ENCODE data around the gene STARD6. TPM values are rescaled to one million over a fixed set of nuclear protein-coding genes. Genes with fewer than 3 reads are reported as not detected.

STARD6 gene
- total and polyA plus RNA-seq, 2 donors (not counting 1 experiment from before 2014, with no cell fraction given): 0.33 to 0.39 TPM

GRCh38 chr18:54351186-54351585, 6.5 kb downstream of the STARD6 start:
- Histone ChIP-seq H3K79me2 (ENCODE audit: control insufficient read depth, insufficient read depth, low read length) (no peaks in the 10 kb centered on the region), H3K27ac (ENCODE audit: insufficient read depth, low read length) (no peak overlapping the region), H3K4me1 (ENCODE audit: control insufficient read depth, extremely low read depth, insufficient read depth, low read length) (no peaks in the 10 kb centered on the region), H3K4me2 (ENCODE audit: extremely low read depth, insufficient read depth, low read length) (no peak overlapping the region), H3K36me3 (ENCODE audit: control insufficient read depth, insufficient read depth, low read length) (no peaks in the 10 kb centered on the region), H3K9ac (ENCODE audit: insufficient read depth, low read length) (no peak overlapping the region), H4K20me1 (ENCODE audit: control insufficient read depth, extremely low read depth, insufficient read depth, low read length) (no peaks in the 10 kb centered on the region), H3K9me3 (ENCODE audit: control insufficient read depth, insufficient read depth, low read depth, low read length) (no peaks in the 10 kb centered on the region), H2AFZ (ENCODE audit: low read length) (no peak overlapping the region), H3K4me3 (replicated peaks in 1 of 4; ENCODE audit: control extremely low read depth in 1 of 4, insufficient read depth in 1 of 4, low read depth in 3 of 4, low read length in 4 of 4) (no peak overlapping the region), H3K27me3 (ENCODE audit: control insufficient read depth, insufficient read depth, low read length) (no peaks in the 10 kb centered on the region)
- DNase-seq (ENCODE audit: low read depth in 2 of 2): no peak
- no peak for TF ChIP-seq EZH2 (IDR thresholded peaks at IDR 0.05; ENCODE audit: low read length, missing control alignments)
- TF ChIP-seq, protein P1, sequence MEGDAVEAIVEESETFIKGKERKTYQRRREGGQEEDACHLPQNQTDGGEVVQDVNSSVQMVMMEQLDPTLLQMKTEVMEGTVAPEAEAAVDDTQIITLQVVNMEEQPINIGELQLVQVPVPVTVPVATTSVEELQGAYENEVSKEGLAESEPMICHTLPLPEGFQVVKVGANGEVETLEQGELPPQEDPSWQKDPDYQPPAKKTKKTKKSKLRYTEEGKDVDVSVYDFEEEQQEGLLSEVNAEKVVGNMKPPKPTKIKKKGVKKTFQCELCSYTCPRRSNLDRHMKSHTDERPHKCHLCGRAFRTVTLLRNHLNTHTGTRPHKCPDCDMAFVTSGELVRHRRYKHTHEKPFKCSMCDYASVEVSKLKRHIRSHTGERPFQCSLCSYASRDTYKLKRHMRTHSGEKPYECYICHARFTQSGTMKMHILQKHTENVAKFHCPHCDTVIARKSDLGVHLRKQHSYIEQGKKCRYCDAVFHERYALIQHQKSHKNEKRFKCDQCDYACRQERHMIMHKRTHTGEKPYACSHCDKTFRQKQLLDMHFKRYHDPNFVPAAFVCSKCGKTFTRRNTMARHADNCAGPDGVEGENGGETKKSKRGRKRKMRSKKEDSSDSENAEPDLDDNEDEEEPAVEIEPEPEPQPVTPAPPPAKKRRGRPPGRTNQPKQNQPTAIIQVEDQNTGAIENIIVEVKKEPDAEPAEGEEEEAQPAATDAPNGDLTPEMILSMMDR (conservative IDR thresholded peaks at IDR 0.05 in 1 of 2, IDR thresholded peaks at IDR 0.05 in 1 of 2; ENCODE audit: low read depth in 1 of 2, low read length in 2 of 2): no peak

GRCh38 chr18:54338230-54338629, 19.4 kb downstream of the STARD6 start:
- no peaks in the 10 kb centered on the region for H3K27me3 ChIP-seq (ENCODE audit: control insufficient read depth, insufficient read depth, low read length)
- no peak overlapping the region for H3K27ac ChIP-seq (ENCODE audit: insufficient read depth, low read length)
- TF ChIP-seq EZH2 (IDR thresholded peaks at IDR 0.05; ENCODE audit: low read length, missing control alignments): no peak
- TF ChIP-seq, protein P1 (conservative IDR thresholded peaks at IDR 0.05 in 1 of 2, IDR thresholded peaks at IDR 0.05 in 1 of 2; ENCODE audit: low read depth in 1 of 2, low read length in 2 of 2): no peak
- no peaks in the 10 kb centered on the region for H3K4me1 ChIP-seq (ENCODE audit: control insufficient read depth, extremely low read depth, insufficient read depth, low read length)
- H3K36me3 ChIP-seq (ENCODE audit: control insufficient read depth, insufficient read depth, low read length): no peaks in the 10 kb centered on the region
- H3K4me3 ChIP-seq (replicated peaks in 1 of 4; ENCODE audit: control extremely low read depth in 1 of 4, insufficient read depth in 1 of 4, low read depth in 3 of 4, low read length in 4 of 4): no peak overlapping the region
- no peak overlapping the region for H3K9ac ChIP-seq (ENCODE audit: insufficient read depth, low read length)
- H3K9me3 ChIP-seq (ENCODE audit: control insufficient read depth, insufficient read depth, low read depth, low read length): no peaks in the 10 kb centered on the region
- H2AFZ ChIP-seq (ENCODE audit: low read length): no peak overlapping the region
- DNase-seq (ENCODE audit: low read depth in 2 of 2): no peak
- no peaks in the 10 kb centered on the region for H4K20me1 ChIP-seq (ENCODE audit: control insufficient read depth, extremely low read depth, insufficient read depth, low read length)
- H3K79me2 ChIP-seq (ENCODE audit: control insufficient read depth, insufficient read depth, low read length): no peaks in the 10 kb centered on the region
- H3K4me2 ChIP-seq (ENCODE audit: extremely low read depth, insufficient read depth, low read length): no peak overlapping the region

- H3K4me2 ChIP-seq (ENCODE audit: extremely low read depth, insufficient read depth, low read length): no peak overlapping the region
- H4K20me1 ChIP-seq (ENCODE audit: control insufficient read depth, extremely low read depth, insufficient read depth, low read length): no peaks in the 10 kb centered on the region
- TF ChIP-seq, protein P1 (conservative IDR thresholded peaks at IDR 0.05 in 1 of 2, IDR thresholded peaks at IDR 0.05 in 1 of 2; ENCODE audit: low read depth in 1 of 2, low read length in 2 of 2): no peak
- no peak for TF ChIP-seq EZH2 (IDR thresholded peaks at IDR 0.05; ENCODE audit: low read length, missing control alignments)
- H3K9ac ChIP-seq (ENCODE audit: insufficient read depth, low read length): no peak overlapping the region
- H3K27me3 ChIP-seq (ENCODE audit: control insufficient read depth, insufficient read depth, low read length): no peaks in the 10 kb centered on the region
- no peak for DNase-seq (ENCODE audit: low read depth in 2 of 2)
- no peaks in the 10 kb centered on the region for H3K36me3 ChIP-seq (ENCODE audit: control insufficient read depth, insufficient read depth, low read length)
- H2AFZ ChIP-seq (ENCODE audit: low read length): no peak overlapping the region
- H3K27ac ChIP-seq (ENCODE audit: insufficient read depth, low read length): no peak overlapping the region
- H3K4me3 ChIP-seq (replicated peaks in 1 of 4; ENCODE audit: control extremely low read depth in 1 of 4, insufficient read depth in 1 of 4, low read depth in 3 of 4, low read length in 4 of 4): no peak overlapping the region
- H3K79me2 ChIP-seq (ENCODE audit: control insufficient read depth, insufficient read depth, low read length): no peaks in the 10 kb centered on the region
- H3K9me3 ChIP-seq (ENCODE audit: control insufficient read depth, insufficient read depth, low read depth, low read length): no peaks in the 10 kb centered on the region
- H3K4me1 ChIP-seq (ENCODE audit: control insufficient read depth, extremely low read depth, insufficient read depth, low read length): no peaks in the 10 kb centered on the region
These were observed 22.0 kb downstream of the STARD6 start for GRCh38 chr18:54335638-54336173.

All from fibroblast of lung (primary cell).